ENCODE measurements around the gene HSF5. TPM values are rescaled to one million over a fixed set of nuclear protein-coding genes. Genes with fewer than 3 reads are reported as not detected.

Gene HSF5
- total and polyA plus RNA-seq, 2 of the 13 experiments (the other 11 are each of a cell fraction or from before 2014, with no cell fraction given): not detected

DNA sequence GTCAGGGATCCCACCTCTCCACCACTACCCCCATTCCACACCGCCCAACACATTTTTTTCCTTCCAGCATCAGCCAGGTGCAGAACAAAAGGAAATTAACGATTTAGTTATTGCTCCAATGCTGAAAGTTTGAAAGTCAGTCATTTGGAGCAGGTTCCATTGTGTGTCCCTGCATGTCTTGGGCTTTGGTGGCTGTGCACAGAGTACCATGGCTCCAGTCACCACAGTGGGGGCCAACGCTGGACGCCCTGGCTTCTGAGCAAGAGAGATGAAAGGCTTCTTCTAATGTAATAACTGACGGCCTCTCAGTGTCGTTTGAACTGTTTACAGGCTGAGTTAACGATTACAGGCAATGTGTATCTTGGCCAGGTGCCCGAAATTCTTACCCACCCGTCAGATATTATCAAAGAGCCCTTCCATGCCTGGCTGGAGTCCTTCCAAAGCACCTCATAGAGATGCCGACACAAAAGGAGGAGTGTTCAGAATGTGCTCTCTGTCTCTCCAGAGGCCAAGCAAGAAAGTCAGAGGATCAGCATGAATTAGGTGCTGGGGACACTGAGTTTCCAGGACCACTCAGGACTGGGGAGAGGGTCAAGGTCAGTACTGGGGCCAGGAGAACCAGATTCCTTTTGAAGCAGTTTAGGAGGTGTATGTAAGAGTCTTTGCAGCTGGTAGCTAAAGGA lies 96.8 kb downstream of the HSF5 start (continued):
- TF ChIP-seq, protein P1, sequence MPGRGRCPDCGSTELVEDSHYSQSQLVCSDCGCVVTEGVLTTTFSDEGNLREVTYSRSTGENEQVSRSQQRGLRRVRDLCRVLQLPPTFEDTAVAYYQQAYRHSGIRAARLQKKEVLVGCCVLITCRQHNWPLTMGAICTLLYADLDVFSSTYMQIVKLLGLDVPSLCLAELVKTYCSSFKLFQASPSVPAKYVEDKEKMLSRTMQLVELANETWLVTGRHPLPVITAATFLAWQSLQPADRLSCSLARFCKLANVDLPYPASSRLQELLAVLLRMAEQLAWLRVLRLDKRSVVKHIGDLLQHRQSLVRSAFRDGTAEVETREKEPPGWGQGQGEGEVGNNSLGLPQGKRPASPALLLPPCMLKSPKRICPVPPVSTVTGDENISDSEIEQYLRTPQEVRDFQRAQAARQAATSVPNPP (CRISPR knock-in tag; IDR thresholded peaks at IDR 0.05): peak; percentile 98
- TF ChIP-seq POLR2AphosphoS2 (IDR thresholded peaks at IDR 0.05; ENCODE audit: low read depth, low read length): peak; percentile 60; the same call in 1 of the 2 replicates
- peak; percentile 76; the same call in 1 of the 2 replicates for TF ChIP-seq MTERF4 (CRISPR knock-in tag; IDR thresholded peaks at IDR 0.05)
- TF ChIP-seq, protein P2, sequence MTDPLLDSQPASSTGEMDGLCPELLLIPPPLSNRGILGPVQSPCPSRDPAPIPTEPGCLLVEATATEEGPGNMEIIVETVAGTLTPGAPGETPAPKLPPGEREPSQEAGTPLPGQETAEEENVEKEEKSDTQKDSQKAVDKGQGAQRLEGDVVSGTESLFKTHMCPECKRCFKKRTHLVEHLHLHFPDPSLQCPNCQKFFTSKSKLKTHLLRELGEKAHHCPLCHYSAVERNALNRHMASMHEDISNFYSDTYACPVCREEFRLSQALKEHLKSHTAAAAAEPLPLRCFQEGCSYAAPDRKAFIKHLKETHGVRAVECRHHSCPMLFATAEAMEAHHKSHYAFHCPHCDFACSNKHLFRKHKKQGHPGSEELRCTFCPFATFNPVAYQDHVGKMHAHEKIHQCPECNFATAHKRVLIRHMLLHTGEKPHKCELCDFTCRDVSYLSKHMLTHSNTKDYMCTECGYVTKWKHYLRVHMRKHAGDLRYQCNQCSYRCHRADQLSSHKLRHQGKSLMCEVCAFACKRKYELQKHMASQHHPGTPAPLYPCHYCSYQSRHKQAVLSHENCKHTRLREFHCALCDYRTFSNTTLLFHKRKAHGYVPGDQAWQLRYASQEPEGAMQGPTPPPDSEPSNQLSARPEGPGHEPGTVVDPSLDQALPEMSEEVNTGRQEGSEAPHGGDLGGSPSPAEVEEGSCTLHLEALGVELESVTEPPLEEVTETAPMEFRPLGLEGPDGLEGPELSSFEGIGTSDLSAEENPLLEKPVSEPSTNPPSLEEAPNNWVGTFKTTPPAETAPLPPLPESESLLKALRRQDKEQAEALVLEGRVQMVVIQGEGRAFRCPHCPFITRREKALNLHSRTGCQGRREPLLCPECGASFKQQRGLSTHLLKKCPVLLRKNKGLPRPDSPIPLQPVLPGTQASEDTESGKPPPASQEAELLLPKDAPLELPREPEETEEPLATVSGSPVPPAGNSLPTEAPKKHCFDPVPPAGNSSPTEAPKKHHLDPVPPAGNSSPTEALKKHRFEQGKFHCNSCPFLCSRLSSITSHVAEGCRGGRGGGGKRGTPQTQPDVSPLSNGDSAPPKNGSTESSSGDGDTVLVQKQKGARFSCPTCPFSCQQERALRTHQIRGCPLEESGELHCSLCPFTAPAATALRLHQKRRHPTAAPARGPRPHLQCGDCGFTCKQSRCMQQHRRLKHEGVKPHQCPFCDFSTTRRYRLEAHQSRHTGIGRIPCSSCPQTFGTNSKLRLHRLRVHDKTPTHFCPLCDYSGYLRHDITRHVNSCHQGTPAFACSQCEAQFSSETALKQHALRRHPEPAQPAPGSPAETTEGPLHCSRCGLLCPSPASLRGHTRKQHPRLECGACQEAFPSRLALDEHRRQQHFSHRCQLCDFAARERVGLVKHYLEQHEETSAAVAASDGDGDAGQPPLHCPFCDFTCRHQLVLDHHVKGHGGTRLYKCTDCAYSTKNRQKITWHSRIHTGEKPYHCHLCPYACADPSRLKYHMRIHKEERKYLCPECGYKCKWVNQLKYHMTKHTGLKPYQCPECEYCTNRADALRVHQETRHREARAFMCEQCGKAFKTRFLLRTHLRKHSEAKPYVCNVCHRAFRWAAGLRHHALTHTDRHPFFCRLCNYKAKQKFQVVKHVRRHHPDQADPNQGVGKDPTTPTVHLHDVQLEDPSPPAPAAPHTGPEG (CRISPR knock-in tag; IDR thresholded peaks at IDR 0.05): peak; percentile 89
- TF ChIP-seq JDP2 (CRISPR knock-in tag; IDR thresholded peaks at IDR 0.05; ENCODE audit: borderline replicate concordance): peak; percentile 64; the same call in 1 of the 2 replicates
- TF ChIP-seq PAX8 (CRISPR knock-in tag; IDR thresholded peaks at IDR 0.05; ENCODE audit: borderline replicate concordance): 0 out of 2 replicates have a peak, but pooled peaks have one; percentile 73
- no peak for TF ChIP-seq TERF1 (CRISPR knock-in tag; IDR thresholded peaks at IDR 0.05)
- TF ChIP-seq RERE (CRISPR knock-in tag; IDR thresholded peaks at IDR 0.05; ENCODE audit: low read depth): peak; percentile 98
- no peak for TF ChIP-seq RNF2 (conservative IDR thresholded peaks at IDR 0.05; ENCODE audit: low read depth)
- 0 out of 2 replicates have a peak, but pooled peaks have one; percentile 42 for TF ChIP-seq ZNF333 (CRISPR knock-in tag; IDR thresholded peaks at IDR 0.05; ENCODE audit: borderline replicate concordance)
- no peak; the same call in 1 of the 2 replicates for TF ChIP-seq ZNF329 (CRISPR knock-in tag; IDR thresholded peaks at IDR 0.05; ENCODE audit: low read depth)
- no peak for TF ChIP-seq ZNF83 (CRISPR knock-in tag; IDR thresholded peaks at IDR 0.05; ENCODE audit: borderline replicate concordance)
- TF ChIP-seq ZNF317 (CRISPR knock-in tag; IDR thresholded peaks at IDR 0.05): peak; percentile 95

Measured in HepG2 (cell line).